Measurements from ENCODE around the gene SNCB.

The SNCB gene

DNA sequence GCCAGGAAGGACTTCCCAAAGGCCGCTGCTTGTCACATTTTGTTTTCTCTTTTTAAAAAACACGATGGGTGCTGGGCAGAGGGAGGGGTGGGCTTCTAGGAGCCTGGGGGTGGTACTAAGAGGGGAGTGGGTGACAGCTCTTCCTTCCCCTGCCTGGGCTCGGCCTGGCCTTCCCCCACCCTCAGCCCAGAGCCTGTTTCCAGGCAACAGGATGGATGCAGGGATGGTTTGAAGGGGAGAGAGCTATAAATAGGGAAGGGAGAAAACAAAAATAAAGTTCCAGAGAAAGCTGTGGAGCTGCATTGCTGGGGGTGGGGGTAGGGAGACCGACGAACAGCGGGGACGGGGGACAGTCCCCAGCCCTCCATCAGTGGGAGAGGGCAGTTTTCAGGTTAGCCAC lies 13.8 kb downstream of the SNCB start:
- H3K9me3 ChIP-seq (ENCODE audit: control insufficient read depth, low read depth, low read length) = no peaks in the 10 kb centered on the region
- H3K4me3 ChIP-seq (ENCODE audit: low read length) = no peak overlapping the region
- no peaks in the 10 kb centered on the region for H3K4me1 ChIP-seq (ENCODE audit: control insufficient read depth, low read depth, low read length)
- no peak overlapping the region for H3K27ac ChIP-seq (ENCODE audit: low read length)
- no peaks in the 10 kb centered on the region for H3K36me3 ChIP-seq (ENCODE audit: control insufficient read depth, low read depth, low read length)
- no peak overlapping the region for H3K9ac ChIP-seq (ENCODE audit: low read length)
- H3K27me3 ChIP-seq (ENCODE audit: control insufficient read depth, insufficient read depth, low read length) = peaks cover 53% of the 10 kb centered on the region

DNA sequence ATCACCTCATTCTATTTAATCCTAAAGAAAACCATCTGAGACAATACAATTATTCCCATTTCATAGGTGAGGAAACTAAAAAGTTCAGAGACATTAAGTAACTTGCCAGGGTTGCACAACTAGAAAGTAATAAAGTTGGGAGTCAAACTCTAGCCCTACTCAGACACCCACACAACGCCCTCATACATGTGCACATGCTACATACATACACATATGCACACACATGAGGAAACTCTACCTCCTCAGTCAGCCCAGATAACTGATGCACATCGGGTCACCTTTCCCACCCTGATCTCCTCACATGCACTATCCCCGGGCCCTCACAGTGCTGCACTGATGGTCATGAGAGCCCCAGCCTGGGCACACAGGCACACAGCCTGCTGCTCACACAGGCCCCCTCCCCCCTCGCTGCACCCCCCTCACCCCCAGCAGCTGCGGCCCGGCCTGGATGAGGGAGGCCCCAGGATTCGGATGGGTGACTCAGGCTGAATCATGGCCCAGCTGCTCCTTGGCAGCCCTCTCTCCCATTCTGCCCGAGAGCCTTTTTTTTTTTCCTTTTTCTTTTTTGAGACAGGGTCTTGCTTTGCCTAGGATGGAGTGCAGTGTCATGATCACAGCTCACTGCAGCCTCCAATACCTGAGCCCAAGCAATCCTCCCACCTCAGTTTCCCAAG lies 15.4 kb downstream of the SNCB start:
- no peak overlapping the region for H3K27ac ChIP-seq (ENCODE audit: low read length)
- H3K27me3 ChIP-seq (ENCODE audit: control insufficient read depth, insufficient read depth, low read length) = peaks cover 46% of the 10 kb centered on the region
- H3K4me3 ChIP-seq (ENCODE audit: low read length) = no peak overlapping the region
- H3K4me1 ChIP-seq (ENCODE audit: control insufficient read depth, low read depth, low read length) = no peaks in the 10 kb centered on the region
- H3K36me3 ChIP-seq (ENCODE audit: control insufficient read depth, low read depth, low read length) = no peaks in the 10 kb centered on the region
- H3K9ac ChIP-seq (ENCODE audit: low read length) = no peak overlapping the region
- H3K9me3 ChIP-seq (ENCODE audit: control insufficient read depth, low read depth, low read length) = no peaks in the 10 kb centered on the region

DNA sequence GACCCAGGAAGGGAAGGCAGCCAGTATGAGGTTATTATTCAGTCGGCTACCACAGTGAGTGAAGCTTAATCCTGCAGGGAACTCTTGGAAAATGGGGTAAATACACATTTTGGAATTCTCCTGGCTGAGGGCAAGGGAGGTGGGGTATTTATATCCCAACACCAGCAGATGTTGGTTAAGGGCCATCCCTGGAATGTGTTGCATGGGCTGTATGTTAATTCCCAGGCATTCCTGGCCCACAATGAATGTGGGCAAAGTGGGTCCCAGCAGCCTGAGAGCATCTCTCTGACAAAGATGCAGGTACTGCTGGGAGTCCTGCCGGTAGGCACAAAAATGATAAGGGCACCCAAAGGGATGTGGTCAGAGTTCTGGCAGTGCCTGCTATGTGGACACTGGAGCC lies 17.5 kb downstream of the SNCB start:
- no peaks in the 10 kb centered on the region for H3K36me3 ChIP-seq (ENCODE audit: control insufficient read depth, low read depth, low read length)
- no peak overlapping the region for H3K9ac ChIP-seq (ENCODE audit: low read length)
- H3K4me3 ChIP-seq (ENCODE audit: low read length) = no peak overlapping the region
- no peaks in the 10 kb centered on the region for H3K9me3 ChIP-seq (ENCODE audit: control insufficient read depth, low read depth, low read length)
- no peaks in the 10 kb centered on the region for H3K4me1 ChIP-seq (ENCODE audit: control insufficient read depth, low read depth, low read length)
- no peak overlapping the region for H3K27ac ChIP-seq (ENCODE audit: low read length)
- peaks cover 36% of the 10 kb centered on the region for H3K27me3 ChIP-seq (ENCODE audit: control insufficient read depth, insufficient read depth, low read length)

DNA sequence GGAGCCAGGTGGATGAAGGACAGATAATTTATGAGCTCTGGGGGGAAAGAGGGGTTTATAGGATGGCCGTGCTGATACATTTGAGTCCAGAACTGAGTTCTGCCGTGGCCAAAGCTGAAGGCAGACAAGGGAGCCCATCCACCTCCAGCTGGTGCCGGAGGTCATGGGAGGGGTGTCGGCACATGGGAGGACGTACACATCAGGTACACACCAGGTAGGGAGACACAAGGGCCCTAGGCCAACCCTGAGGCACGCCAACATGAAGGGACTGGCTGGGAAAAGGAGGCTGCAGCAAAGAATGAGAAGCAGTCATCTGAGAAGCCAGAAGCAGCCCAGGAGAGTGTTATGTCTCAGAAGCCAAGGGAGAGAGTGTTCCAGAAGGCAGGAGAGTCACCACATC lies 18.3 kb downstream of the SNCB start:
- no peak overlapping the region for H3K4me3 ChIP-seq (ENCODE audit: low read length)
- no peaks in the 10 kb centered on the region for H3K4me1 ChIP-seq (ENCODE audit: control insufficient read depth, low read depth, low read length)
- no peak overlapping the region for H3K9ac ChIP-seq (ENCODE audit: low read length)
- H3K9me3 ChIP-seq (ENCODE audit: control insufficient read depth, low read depth, low read length) = no peaks in the 10 kb centered on the region
- H3K36me3 ChIP-seq (ENCODE audit: control insufficient read depth, low read depth, low read length) = no peaks in the 10 kb centered on the region
- peaks cover 32% of the 10 kb centered on the region for H3K27me3 ChIP-seq (ENCODE audit: control insufficient read depth, insufficient read depth, low read length)
- no peak overlapping the region for H3K27ac ChIP-seq (ENCODE audit: low read length)

DNA sequence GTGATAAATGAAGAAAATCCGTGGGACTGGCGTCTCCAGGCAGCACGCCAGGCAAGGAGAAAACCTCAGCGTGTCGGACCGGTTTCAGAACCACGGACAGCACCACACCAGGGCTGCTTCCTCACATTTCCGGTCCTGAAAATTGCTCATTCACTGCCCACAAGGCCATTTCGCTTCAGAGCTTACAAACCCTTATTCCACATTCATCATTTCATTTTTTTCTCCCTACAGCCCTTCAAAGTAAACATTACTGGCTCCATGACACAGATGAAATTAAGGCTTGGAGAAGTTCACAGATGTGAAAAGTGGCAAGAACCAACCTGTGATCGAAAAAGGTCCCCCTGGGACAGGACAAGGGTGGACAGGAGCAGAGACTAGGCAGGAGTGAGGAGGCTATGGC lies 18.9 kb downstream of the SNCB start:
- H3K27ac ChIP-seq (ENCODE audit: low read length) = no peak overlapping the region
- no peaks in the 10 kb centered on the region for H3K36me3 ChIP-seq (ENCODE audit: control insufficient read depth, low read depth, low read length)
- peaks cover 27% of the 10 kb centered on the region for H3K27me3 ChIP-seq (ENCODE audit: control insufficient read depth, insufficient read depth, low read length)
- H3K4me3 ChIP-seq (ENCODE audit: low read length) = no peak overlapping the region
- H3K9ac ChIP-seq (ENCODE audit: low read length) = no peak overlapping the region
- H3K9me3 ChIP-seq (ENCODE audit: control insufficient read depth, low read depth, low read length) = no peaks in the 10 kb centered on the region
- H3K4me1 ChIP-seq (ENCODE audit: control insufficient read depth, low read depth, low read length) = no peaks in the 10 kb centered on the region

DNA sequence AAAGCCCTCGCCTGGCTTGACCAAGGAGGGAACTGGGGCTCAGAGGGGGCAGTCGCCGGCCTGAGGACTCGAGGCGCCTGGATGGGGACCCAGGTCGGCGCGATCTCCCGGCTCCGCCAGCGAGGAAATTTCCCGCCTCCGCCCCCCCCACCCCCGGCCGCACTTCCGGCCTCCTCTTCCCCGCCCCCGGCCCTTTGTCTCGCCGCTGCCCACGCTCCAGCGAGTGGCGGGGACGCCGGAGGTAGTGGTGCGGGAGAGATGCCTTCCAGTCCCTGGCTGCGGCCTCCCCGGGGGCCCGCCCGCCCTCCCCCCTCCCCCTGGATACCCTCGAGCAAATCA lies 19.9 kb downstream of the SNCB start:
- Histone ChIP-seq H3K4me3 (ENCODE audit: low read length) (peak overlapping the region; percentile 37), H3K36me3 (ENCODE audit: control insufficient read depth, low read depth, low read length) (no peaks in the 10 kb centered on the region), H3K27me3 (ENCODE audit: control insufficient read depth, insufficient read depth, low read length) (peaks cover 27% of the 10 kb centered on the region), H3K9me3 (ENCODE audit: control insufficient read depth, low read depth, low read length) (no peaks in the 10 kb centered on the region), H3K27ac (ENCODE audit: low read length) (no peak overlapping the region), H3K4me1 (ENCODE audit: control insufficient read depth, low read depth, low read length) (no peaks in the 10 kb centered on the region), H3K9ac (ENCODE audit: low read length) (no peak overlapping the region)

DNA sequence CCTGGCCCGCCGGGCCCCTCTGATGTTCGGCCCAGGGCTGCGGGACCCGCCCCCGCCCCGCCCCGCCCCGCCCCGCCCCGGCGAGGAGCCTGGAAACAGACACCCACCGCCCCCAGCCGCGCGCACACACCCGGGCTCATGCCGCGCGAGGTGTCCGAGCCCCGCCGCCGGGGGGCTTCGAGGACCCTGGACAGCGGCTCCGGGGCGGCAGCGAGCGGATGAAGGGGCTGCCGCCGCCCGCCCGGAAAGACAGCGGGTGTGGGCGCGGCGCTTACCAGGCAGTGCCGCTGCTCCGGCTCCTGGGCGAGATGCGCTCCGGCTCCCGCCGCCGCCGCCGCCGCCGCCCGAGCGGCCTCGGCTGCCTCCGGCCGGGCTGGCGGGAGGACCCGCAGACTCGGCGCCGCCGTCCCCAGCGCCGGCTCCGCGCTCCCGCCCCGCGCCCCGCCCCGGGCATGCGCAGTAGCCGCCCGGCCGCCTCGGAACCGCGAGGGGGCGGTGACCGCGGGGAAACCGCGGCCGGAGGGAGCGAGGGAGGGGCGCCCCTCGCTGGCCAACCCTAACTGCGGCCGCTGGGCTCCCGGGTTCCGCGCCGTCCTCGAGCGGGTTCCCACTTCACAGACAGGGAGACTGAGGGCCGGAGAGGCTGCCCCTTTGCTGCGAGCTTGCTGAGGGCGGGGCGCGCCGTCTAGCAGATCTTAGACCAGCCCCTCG lies 20.5 kb downstream of the SNCB start, which contains the start of gene GPRIN1:
Gene GPRIN1, minus strand, starts transcription at position 433 of the 711 bp plus-strand sequence. CDS start 10,322 bp downstream, outside the sequence.
- peak within 1 kb of the TSS; percentile 43 for H3K9ac ChIP-seq (ENCODE audit: low read length)
- peaks cover 27% of the 10 kb centered on the region for H3K27me3 ChIP-seq (ENCODE audit: control insufficient read depth, insufficient read depth, low read length)
- no peaks in the 10 kb centered on the region for H3K36me3 ChIP-seq (ENCODE audit: control insufficient read depth, low read depth, low read length)
- no peaks in the 10 kb centered on the region for H3K4me1 ChIP-seq (ENCODE audit: control insufficient read depth, low read depth, low read length)
- H3K4me3 ChIP-seq (ENCODE audit: low read length) = peak within 1 kb of the TSS; percentile 63
- H3K27ac ChIP-seq (ENCODE audit: low read length) = no peak within 1 kb of the TSS
- no peaks in the 10 kb centered on the region for H3K9me3 ChIP-seq (ENCODE audit: control insufficient read depth, low read depth, low read length)

DNA sequence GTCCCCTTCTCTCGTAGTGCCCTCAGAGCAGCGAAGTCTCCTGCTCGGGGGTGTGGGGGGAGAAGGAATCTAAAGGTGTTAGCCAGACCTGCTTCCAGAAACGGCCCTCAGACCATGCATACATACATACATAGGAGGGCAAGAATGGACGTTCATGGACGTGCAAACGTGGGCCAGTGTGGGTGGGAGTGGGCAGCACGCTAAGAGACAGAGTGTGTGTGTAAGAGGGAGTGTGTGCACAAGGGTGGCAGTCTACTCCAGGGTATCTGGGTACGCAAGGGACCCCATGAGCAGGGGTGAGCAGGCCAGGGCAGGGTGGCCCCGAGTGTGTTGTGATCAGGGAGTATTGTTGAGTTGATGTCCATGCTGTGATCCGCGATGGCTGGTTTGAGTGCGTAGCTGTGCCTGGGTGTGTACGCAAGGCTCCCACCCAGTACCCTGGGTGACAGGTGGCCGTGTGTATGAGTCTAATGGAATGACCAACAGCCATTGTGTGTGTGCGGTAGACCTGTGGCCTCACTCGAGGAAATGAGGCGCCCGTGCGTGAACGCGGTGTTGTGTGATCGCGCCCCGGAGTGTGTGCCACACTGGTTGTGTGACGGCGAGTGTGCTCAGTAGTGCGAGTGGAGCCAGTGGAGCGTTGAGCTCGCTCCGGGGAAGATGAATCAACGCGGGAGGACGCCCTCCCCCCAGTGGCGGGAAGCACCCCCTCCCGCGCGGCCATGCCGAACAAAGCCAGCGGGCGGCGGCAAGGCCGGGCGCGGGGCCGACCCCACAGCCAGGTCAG lies 21.2 kb downstream of the SNCB start:
- Histone ChIP-seq H3K27ac (ENCODE audit: low read length) (no peak overlapping the region), H3K9ac (ENCODE audit: low read length) (peak overlapping the region; percentile 43), H3K36me3 (ENCODE audit: control insufficient read depth, low read depth, low read length) (no peaks in the 10 kb centered on the region), H3K9me3 (ENCODE audit: control insufficient read depth, low read depth, low read length) (no peaks in the 10 kb centered on the region), H3K4me1 (ENCODE audit: control insufficient read depth, low read depth, low read length) (no peaks in the 10 kb centered on the region), H3K27me3 (ENCODE audit: control insufficient read depth, insufficient read depth, low read length) (peaks cover 27% of the 10 kb centered on the region), H3K4me3 (ENCODE audit: low read length) (peak overlapping the region; percentile 63)

DNA sequence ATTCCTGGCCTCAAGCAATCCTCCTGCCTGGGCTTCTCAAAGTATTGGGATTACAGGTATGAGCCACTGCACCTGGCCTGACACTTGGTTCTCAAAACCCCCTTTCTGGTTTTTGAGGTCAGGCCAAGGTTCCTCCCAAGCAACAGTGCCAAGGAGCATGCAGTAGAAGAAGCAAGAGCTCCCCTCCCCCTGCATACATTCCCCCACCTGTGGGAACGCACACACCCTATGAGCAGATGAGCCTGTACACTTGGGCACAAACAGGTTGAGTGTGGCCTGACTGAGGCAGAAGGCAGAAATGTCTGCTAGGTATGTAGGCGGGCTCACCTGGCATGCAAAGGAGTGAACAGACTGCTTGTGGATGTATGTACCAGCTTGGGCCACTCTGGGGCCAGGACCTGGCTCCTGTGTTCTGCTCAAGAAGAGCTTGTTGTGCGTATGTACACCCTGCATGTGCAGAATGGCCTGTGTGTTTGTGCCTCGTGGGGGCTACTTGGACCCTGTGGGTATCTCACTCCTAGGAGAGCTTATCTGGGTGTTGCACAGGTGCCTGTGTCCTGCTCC lies 22.1 kb downstream of the SNCB start:
- Histone ChIP-seq H3K27ac (ENCODE audit: low read length) (no peak overlapping the region), H3K4me3 (ENCODE audit: low read length) (no peak overlapping the region), H3K4me1 (ENCODE audit: control insufficient read depth, low read depth, low read length) (no peaks in the 10 kb centered on the region), H3K9me3 (ENCODE audit: control insufficient read depth, low read depth, low read length) (no peaks in the 10 kb centered on the region), H3K27me3 (ENCODE audit: control insufficient read depth, insufficient read depth, low read length) (peaks cover 27% of the 10 kb centered on the region), H3K9ac (ENCODE audit: low read length) (no peak overlapping the region), H3K36me3 (ENCODE audit: control insufficient read depth, low read depth, low read length) (no peaks in the 10 kb centered on the region)

DNA sequence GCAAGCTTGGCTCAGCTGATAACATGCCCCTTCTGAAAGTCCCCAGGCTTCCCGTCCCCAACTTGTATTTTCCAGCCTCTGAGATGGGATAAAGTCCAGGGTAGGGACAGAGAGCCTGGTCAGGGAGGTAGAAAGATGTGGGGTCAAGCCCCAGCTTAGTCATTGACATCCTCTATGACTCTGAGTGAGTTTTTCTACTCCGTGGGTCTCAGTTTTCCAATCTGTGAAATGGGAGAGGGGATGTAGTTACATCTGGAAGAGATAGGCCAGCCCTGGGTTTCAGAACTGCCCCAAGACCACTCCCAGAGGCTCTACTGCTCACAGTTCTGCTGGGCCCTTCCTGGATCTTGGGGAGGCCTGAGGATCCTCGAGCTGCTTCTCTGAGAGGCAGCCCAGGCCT lies 23.5 kb downstream of the SNCB start:
- Histone ChIP-seq H3K4me1 (ENCODE audit: control insufficient read depth, low read depth, low read length) (no peaks in the 10 kb centered on the region), H3K36me3 (ENCODE audit: control insufficient read depth, low read depth, low read length) (no peaks in the 10 kb centered on the region), H3K4me3 (ENCODE audit: low read length) (no peak overlapping the region), H3K27me3 (ENCODE audit: control insufficient read depth, insufficient read depth, low read length) (peaks cover 20% of the 10 kb centered on the region), H3K27ac (ENCODE audit: low read length) (no peak overlapping the region), H3K9ac (ENCODE audit: low read length) (no peak overlapping the region), H3K9me3 (ENCODE audit: control insufficient read depth, low read depth, low read length) (no peaks in the 10 kb centered on the region)

DNA sequence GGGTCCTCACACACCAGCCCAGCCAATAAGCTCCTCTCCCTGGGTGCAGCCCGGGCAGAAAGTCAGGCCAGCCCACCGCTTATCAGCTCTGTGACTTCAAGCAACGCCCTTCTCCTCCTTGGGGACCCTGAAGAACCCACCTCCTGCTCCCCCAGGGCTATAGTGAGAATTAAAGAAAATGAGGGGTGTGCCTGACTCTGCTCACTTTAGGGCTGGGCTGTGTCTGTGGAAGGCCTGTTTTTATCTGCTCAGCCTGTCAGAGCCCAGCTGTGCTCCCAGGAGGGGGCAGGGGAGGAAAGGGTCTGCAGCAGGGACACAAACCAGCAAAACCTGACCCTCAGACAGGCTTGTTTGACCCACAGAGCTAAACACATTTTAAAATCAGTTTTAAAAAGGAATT lies 24.3 kb downstream of the SNCB start:
- H3K4me3 ChIP-seq (ENCODE audit: low read length) = no peak overlapping the region
- no peaks in the 10 kb centered on the region for H3K36me3 ChIP-seq (ENCODE audit: control insufficient read depth, low read depth, low read length)
- H3K9ac ChIP-seq (ENCODE audit: low read length) = no peak overlapping the region
- H3K4me1 ChIP-seq (ENCODE audit: control insufficient read depth, low read depth, low read length) = no peaks in the 10 kb centered on the region
- H3K27ac ChIP-seq (ENCODE audit: low read length) = no peak overlapping the region
- H3K27me3 ChIP-seq (ENCODE audit: control insufficient read depth, insufficient read depth, low read length) = peaks cover 13% of the 10 kb centered on the region
- no peaks in the 10 kb centered on the region for H3K9me3 ChIP-seq (ENCODE audit: control insufficient read depth, low read depth, low read length)
